HG03558 (cell line): ENCODE data around the gene EVI5.
"Not testable (repeated sequence)": the region's sequence is repeated elsewhere in the genome, so short reads cannot be mapped to it uniquely, and the experiment has no call there.

Experiments
- ATAC-seq: cut with Tn5 transposase; IDR thresholded peaks from one replicate; pipeline ENCODE4 v1.9.1; 2021; ENCODE audit warnings: moderate number of reproducible peaks; ENCODE audit not compliant: unreplicated experiment; ENCODE audit errors: extremely low read depth

Gene EVI5

GRCh38 chr1:92754000-92754718 is 30.7 kb downstream of the EVI5 start:
- no peak for ATAC-seq

DNA sequence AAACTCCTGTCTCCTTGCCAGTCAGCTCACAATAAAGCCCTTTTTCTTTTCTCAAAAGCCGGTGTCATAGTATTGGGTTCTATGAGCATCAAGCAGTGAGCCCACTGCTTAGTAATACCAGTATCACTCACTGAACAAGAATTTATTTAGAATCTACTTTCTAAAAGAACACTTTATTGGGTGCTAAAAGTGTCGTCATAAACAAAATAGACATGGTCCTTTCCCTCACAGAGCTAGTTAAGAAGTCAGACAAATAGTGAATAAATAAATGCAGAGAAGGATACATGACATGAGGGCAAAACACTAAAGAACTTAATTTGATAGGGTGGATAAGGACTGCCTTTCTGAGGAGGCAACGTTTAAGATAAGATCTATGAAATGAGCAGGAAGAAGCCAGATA is 32.2 kb downstream of the EVI5 start:
- ATAC-seq, result no peak

DNA sequence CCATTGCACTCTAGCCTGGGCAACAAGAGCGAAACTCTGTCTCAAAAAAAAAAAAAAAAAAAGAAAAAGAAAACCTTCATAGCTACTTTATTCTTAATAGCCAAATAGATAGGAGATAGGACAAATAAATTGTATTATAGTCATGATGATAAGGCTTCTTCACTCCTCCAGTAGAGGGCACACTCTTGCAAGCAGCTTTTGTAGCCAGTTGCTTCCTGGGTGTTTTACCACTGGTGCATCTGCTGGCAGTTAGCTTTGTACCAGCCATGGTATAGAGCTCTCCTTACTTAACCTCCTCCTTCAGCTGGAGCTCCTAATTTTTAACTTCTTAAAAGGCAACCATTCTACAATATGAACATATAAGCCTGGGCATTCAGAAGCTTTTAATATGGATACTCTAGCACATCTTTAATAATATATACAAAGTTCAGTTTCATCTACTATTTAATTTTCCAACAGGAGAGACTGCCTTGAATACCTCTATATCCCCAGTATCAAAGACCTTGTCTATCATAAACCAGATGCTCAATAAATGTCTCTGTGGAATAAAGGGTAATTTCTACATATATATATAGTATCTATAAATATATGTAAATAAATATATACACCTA is 35.8 kb downstream of the EVI5 start:
- ATAC-seq, result no peak

DNA sequence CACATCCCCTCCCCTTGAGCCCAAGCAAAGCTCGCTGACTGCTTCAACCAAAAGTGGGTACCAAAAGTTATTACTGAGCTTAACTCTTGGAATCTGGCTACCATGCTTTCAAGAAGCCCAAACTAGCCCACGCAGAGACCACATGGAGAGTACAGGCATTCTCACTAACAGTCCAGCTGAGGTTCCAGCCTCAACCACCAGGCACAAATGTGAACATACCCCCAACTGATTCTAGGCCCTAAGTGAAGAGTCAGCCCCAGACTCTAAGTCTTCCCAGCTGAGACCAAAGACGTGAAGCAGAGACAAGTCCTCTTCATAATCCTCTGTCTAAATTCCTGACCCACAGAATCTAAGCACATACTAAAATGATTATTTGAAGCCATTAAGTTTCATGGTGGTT is 36.8 kb downstream of the EVI5 start:
- ATAC-seq, result no peak

DNA sequence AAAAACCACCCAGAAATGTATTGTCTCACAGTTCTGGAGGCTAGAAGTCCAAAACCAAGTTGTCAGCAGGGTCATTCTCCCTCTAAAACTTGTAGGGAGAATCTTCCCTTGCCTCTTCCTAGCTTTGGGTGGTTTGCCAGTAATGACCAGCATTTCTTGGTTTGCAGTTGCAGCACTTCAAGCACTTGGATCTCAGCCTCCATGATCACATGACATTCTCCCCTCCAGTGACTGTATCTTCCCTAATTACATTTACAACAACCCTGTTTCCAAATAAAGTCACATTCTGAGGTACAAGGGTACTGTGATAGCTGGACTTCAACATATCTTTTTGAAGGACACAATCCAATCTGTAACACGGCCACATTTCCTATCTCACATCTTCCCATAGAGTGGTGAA is 37.2 kb downstream of the EVI5 start:
- ATAC-seq, result no peak

GRCh38 chr1:92746255-92746654 is 38.7 kb downstream of the EVI5 start:
- not testable (repeated sequence) for ATAC-seq

GRCh38 chr1:92743221-92743620 is 41.7 kb downstream of the EVI5 start:
- no peak for ATAC-seq

- ATAC-seq, result no peak
Measured at GRCh38 chr1:92739669-92740524, 45.0 kb downstream of the EVI5 start.

GRCh38 chr1:92736395-92736794 is 48.5 kb downstream of the EVI5 start:
- ATAC-seq, result no peak

GRCh38 chr1:92730476-92730875 is 54.4 kb downstream of the EVI5 start:
- no peak for ATAC-seq

DNA sequence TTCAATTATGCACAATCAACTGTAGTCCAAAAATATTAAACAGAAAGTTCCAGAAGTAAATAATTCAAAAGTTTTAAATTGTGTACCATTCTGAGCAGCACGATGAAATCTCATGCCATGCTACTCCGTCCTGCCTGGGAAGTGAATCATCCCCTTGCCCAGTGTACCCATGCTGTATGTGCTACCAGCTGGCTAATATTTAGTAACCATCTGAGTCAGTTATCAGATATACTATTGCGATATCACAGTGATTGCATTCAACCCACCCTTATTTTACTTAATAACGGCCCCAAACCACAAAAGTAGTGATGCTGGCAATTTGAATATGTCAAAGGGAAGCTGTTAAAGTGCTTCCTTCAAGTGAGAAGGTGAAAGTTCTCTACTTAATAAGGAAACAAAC is 56.2 kb downstream of the EVI5 start:
- no peak for ATAC-seq

- ATAC-seq, result not testable (repeated sequence)
Measured at GRCh38 chr1:92723713-92724112, 61.2 kb downstream of the EVI5 start.

DNA sequence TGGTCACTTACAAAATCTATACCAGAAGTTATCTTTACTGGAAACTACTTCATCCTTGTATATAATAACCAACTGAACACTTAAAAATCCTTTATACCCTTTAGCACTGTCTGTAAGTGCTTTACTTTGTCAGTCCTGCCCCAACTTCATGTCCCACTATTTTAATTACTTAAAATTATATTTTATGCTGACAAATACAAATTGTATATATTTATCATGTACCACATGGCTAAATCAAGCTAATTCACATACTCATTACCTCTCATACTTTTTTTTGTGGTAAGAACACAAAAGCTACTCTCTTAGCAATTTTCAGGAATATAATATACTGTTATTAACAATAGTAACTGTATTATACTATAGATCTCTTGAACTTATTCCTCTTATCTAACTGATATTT is 63.0 kb downstream of the EVI5 start:
- ATAC-seq, result no peak

DNA sequence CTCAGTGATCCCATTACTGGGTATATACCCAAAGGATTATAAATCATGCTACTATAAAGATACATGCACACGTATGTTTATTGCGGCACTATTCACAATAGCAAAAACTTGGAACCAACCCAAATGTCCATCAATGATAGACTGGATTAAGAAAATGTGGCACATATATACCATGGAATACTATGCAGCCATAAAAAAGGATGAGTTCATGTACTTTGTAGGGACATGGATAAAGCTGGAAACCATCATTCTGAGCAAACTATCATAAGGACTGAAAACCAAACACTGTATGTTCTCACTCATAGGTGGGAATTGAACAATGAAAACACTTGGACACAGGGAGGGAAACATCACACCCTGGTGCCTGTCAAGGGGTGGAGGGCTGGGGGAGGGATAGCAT is 63.8 kb downstream of the EVI5 start:
- ATAC-seq, result not testable (repeated sequence)

- ATAC-seq, result not testable (repeated sequence)
Measured at GRCh38 chr1:92715476-92715951, 69.4 kb downstream of the EVI5 start.

DNA sequence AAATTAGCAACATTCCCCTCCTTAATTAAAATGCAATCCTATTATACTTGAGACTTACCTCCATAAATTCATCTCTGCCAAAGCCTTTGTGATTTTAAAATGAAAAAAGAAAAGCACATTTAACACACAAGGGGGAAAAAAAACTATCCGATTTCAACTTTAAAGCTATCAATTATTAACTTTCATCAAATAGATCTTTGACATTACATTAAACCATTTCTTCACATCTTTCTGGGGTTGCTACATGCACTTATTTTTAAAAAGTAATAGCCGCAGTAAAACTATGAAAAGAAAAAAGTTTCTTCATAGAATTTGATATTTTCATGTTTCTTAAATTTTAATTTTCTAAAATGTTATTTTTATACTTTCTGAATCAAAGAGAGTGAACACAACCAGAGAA is 71.0 kb downstream of the EVI5 start:
- ATAC-seq, result no peak

GRCh38 chr1:92711473-92712165 is 73.3 kb downstream of the EVI5 start:
- no peak for ATAC-seq

GRCh38 chr1:92709738-92710137 is 75.2 kb downstream of the EVI5 start:
- no peak for ATAC-seq

- no peak for ATAC-seq
Measured at GRCh38 chr1:92708368-92708950, 76.4 kb downstream of the EVI5 start.

GRCh38 chr1:92707709-92708108 is 77.2 kb downstream of the EVI5 start:
- ATAC-seq, result no peak
